SU-DHL-6 (cell line): ENCODE measurements around the gene TRIM39.

Source experiments
- CTCF ChIP-seq: fragments of 200-600 bp; sonication (generic); IDR thresholded peaks from one replicate; pipeline ENCODE4 v1.5.1; 2017; ENCODE audit warnings: antibody characterized with exemption, mild to moderate bottlenecking, low read length, moderate library complexity; ENCODE audit not compliant: insufficient read depth, poor library complexity, severe bottlenecking
- EZH2phosphoT487 ChIP-seq: fragments of 200-600 bp; sonication (generic), shearing (Covaris generic); conservative IDR thresholded peaks from 2 replicates; pipeline ENCODE4 v1.6.1; 2018; ENCODE audit warnings: mild to moderate bottlenecking, antibody characterized with exemption, low read length, moderate library complexity, mixed read lengths

- TF ChIP-seq CTCF (no peak), EZH2phosphoT487 (no peak)
These were observed 15.0 kb downstream of the TRIM39 start for GRCh38 chr6:30341728-30342127.
